Measurements from ENCODE around the gene NBAS.

- TF ChIP-seq CTCF (IDR thresholded peaks at IDR 0.05 in 2 of 3, conservative IDR thresholded peaks at IDR 0.05 in 1 of 3; ENCODE audit: control insufficient read depth in 2 of 3, extremely low read depth in 1 of 3, insufficient read depth in 1 of 3, low read depth in 3 of 3, low read length in 3 of 3) (no peak), ZNF274 (IDR thresholded peaks at IDR 0.05; ENCODE audit: insufficient read depth, insufficient read length) (no peak), EP300 (IDR thresholded peaks at IDR 0.05; ENCODE audit: borderline replicate concordance in 1 of 2, control insufficient read depth in 1 of 2, low read depth in 2 of 2, low read length in 2 of 2) (no peak), JUND (IDR thresholded peaks at IDR 0.05; ENCODE audit: low read depth, low read length) (no peak), SPI1 (IDR thresholded peaks at IDR 0.05; ENCODE audit: borderline replicate concordance, insufficient read depth, low read depth, low read length) (no peak), MAX (IDR thresholded peaks at IDR 0.05; ENCODE audit: low read depth, low read length) (no peak), TCF12 (IDR thresholded peaks at IDR 0.05; ENCODE audit: low read depth, low read length) (no peak), ATF3 (IDR thresholded peaks at IDR 0.05; ENCODE audit: borderline replicate concordance, extremely low read depth, low read depth, low read length) (no peak), TAF1 (IDR thresholded peaks at IDR 0.05; ENCODE audit: borderline replicate concordance, low read depth, low read length) (no peak), JUNB (IDR thresholded peaks at IDR 0.05) (no peak), CBX5 (IDR thresholded peaks at IDR 0.05; ENCODE audit: low read depth) (no peak)
- TF ChIP-seq, protein P1, sequence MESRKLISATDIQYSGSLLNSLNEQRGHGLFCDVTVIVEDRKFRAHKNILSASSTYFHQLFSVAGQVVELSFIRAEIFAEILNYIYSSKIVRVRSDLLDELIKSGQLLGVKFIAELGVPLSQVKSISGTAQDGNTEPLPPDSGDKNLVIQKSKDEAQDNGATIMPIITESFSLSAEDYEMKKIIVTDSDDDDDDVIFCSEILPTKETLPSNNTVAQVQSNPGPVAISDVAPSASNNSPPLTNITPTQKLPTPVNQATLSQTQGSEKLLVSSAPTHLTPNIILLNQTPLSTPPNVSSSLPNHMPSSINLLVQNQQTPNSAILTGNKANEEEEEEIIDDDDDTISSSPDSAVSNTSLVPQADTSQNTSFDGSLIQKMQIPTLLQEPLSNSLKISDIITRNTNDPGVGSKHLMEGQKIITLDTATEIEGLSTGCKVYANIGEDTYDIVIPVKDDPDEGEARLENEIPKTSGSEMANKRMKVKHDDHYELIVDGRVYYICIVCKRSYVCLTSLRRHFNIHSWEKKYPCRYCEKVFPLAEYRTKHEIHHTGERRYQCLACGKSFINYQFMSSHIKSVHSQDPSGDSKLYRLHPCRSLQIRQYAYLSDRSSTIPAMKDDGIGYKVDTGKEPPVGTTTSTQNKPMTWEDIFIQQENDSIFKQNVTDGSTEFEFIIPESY (IDR thresholded peaks at IDR 0.05), result no peak
Measured at GRCh38 chr2:15367205-15367604, 193.9 kb downstream of the NBAS start.

All from GM12878 (cell line).